Endothelial cell of umbilical vein (primary cell): Measurements from ENCODE around the gene LRP5.

Experiments used
- EZH2 ChIP-seq: IDR thresholded peaks from 2 replicates; pipeline ENCODE4 v1.6.1; 2012; ENCODE audit warnings: borderline replicate concordance, low read depth, mild to moderate bottlenecking, moderate library complexity, low read length, inconsistent platforms; ENCODE audit not compliant: severe bottlenecking
- FOS ChIP-seq: IDR thresholded peaks from 2 replicates; pipeline ENCODE4 v1.6.1; 2011; ENCODE audit warnings: mild to moderate bottlenecking, low read length, moderate library complexity, borderline replicate concordance; ENCODE audit not compliant: insufficient read depth
- GATA2 ChIP-seq: IDR thresholded peaks from 2 replicates; pipeline ENCODE4 v1.7.0; 2011; ENCODE audit warnings: low read depth, mild to moderate bottlenecking, moderate library complexity, mixed read lengths, low read length; ENCODE audit not compliant: insufficient read length, insufficient read depth
- JUN ChIP-seq: IDR thresholded peaks from 2 replicates; pipeline ENCODE4 v1.6.1; 2011; ENCODE audit warnings: borderline replicate concordance, low read depth; ENCODE audit not compliant: insufficient read length, insufficient read depth
- POLR2A ChIP-seq: IDR thresholded peaks from 2 replicates; pipeline ENCODE4 v1.6.1; 2012; ENCODE audit warnings: low read depth, mild to moderate bottlenecking, control low read depth, low read length
- POLR2AphosphoS5 ChIP-seq: IDR thresholded peaks from 2 replicates; pipeline ENCODE4 v1.6.1; 2012; ENCODE audit warnings: low read depth, mild to moderate bottlenecking, control low read depth, low read length, moderate library complexity; ENCODE audit not compliant: insufficient read depth
- TF ChIP-seq, protein P1 (sequence below), 2 donors: IDR thresholded peaks; 1 replicate in 1 of 2; 2 replicates in 1 of 2; pipeline ENCODE4 v1.5.1; 2011; ENCODE audit warnings: low read length in 2 of 2, mild to moderate bottlenecking in 2 of 2, moderate library complexity in 2 of 2, control low read depth in 1 of 2, inconsistent platforms in 1 of 2, low read depth in 1 of 2; ENCODE audit not compliant: insufficient read depth in 1 of 2; ENCODE audit errors: extremely low read depth in 1 of 2
- TF ChIP-seq, protein P2 (sequence below): IDR thresholded peaks from 2 replicates; pipeline ENCODE4 v1.6.1; 2011; ENCODE audit not compliant: insufficient read depth, insufficient read length

DNA sequence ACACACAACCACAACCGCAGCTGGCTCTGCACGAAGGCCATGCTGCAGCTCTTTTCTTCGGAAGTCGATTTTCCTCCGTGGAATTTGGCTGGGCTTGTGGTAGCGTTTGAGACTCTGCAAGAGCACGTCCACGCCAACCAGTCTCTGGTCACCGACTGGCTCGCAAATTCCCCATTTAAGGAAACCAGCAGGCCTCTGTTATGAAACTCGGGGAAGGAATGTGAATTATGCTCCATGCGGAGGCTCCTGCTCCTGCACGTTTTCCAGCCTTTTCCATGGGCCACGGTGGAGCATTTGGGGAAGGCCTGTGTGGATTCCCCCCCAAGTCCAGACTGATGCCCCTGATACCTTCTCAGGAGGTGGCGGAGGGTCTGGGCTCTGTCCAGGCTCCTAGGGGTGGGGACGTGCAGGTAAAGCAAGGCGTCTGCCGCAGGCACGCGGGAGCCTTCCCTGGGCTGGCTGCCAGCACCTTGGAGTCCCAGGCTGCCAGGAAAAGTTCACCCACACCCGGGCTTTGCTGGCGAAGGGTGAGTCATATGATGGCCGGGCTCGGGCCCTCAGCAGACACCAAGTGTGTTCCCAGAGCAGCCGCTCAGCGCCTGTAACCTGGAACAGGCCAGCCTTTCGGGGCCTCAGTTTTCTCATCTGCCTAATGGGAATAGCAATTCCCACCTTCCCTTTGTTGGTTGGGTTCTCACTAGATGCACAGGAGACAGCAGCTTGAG is 41.9 kb downstream of the LRP5 start:
- TF ChIP-seq, protein P1, sequence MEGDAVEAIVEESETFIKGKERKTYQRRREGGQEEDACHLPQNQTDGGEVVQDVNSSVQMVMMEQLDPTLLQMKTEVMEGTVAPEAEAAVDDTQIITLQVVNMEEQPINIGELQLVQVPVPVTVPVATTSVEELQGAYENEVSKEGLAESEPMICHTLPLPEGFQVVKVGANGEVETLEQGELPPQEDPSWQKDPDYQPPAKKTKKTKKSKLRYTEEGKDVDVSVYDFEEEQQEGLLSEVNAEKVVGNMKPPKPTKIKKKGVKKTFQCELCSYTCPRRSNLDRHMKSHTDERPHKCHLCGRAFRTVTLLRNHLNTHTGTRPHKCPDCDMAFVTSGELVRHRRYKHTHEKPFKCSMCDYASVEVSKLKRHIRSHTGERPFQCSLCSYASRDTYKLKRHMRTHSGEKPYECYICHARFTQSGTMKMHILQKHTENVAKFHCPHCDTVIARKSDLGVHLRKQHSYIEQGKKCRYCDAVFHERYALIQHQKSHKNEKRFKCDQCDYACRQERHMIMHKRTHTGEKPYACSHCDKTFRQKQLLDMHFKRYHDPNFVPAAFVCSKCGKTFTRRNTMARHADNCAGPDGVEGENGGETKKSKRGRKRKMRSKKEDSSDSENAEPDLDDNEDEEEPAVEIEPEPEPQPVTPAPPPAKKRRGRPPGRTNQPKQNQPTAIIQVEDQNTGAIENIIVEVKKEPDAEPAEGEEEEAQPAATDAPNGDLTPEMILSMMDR (IDR thresholded peaks at IDR 0.05; ENCODE audit: extremely low read depth in 1 of 2, insufficient read depth in 1 of 2, low read depth in 1 of 2, low read length in 2 of 2) = no peak
- TF ChIP-seq POLR2AphosphoS5 (no peak), EZH2 (no peak), POLR2A (no peak), FOS (peak; percentile 24), GATA2 (no peak), JUN (no peak)
- TF ChIP-seq, protein P2, sequence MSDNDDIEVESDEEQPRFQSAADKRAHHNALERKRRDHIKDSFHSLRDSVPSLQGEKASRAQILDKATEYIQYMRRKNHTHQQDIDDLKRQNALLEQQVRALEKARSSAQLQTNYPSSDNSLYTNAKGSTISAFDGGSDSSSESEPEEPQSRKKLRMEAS = no peak
